Common myeloid progenitor, CD34-positive (primary cell): ENCODE measurements around the gene NOTUM.
A peak's percentile ranks its signal among the peaks of the same experiment; 100 is the strongest.

Experiments
- CTCF ChIA-PET: fragments of 350-600 bp; sonication (Branson Sonifier 250); formaldehyde crosslinking; loops from one replicate; lab custom pipeline; 2021; ENCODE audit warnings: antibody characterized with exemption; lab: Charles Lee
- POLR2A ChIA-PET: fragments of 350-600 bp; sonication (Branson Sonifier 250); formaldehyde crosslinking; loops from one replicate; lab custom pipeline; 2021; ENCODE audit warnings: antibody characterized with exemption; lab: Charles Lee
- DNase-seq, 3 donors: peaks; one replicate each; pipeline versions ENCODE4 v3.0.0 to v3.0.0-alpha.2; 2013
- H3K27ac ChIP-seq, 2 experiments: 1 replicate in 1 of 2; 2 replicates in 1 of 2; pipeline ENCODE4 v1.7.0; 2013; ENCODE audit warnings: inconsistent platforms in 2 of 2, low read length in 2 of 2, mild to moderate bottlenecking in 2 of 2, low read depth in 1 of 2, moderate library complexity in 1 of 2; ENCODE audit not compliant: severe bottlenecking in 2 of 2, insufficient read depth in 1 of 2, poor library complexity in 1 of 2
- H3K27me3 ChIP-seq, 5 experiments: replicated peaks in 2 of 5; 1 replicate in 3 of 5; 2 replicates in 2 of 5; pipeline versions ENCODE4 v1.6.1 to v1.7.0; 2013; ENCODE audit warnings: low read length in 4 of 5, mild to moderate bottlenecking in 2 of 5, moderate library complexity in 2 of 5, inconsistent platforms in 1 of 5; ENCODE audit not compliant: insufficient read depth in 5 of 5, control insufficient read depth in 4 of 5
- H3K36me3 ChIP-seq, 4 experiments: 1 replicate in 2 of 4; 2 replicates in 2 of 4; pipeline versions ENCODE4 v1.6.1 to v1.7.0; 2013; ENCODE audit warnings: low read length in 3 of 4, control low read depth in 1 of 4, mild to moderate bottlenecking in 1 of 4; ENCODE audit not compliant: control insufficient read depth in 4 of 4, insufficient read depth in 4 of 4
- H3K4me1 ChIP-seq, 4 experiments: 1 replicate in 3 of 4; 2 replicates in 1 of 4; pipeline versions ENCODE4 v1.6.1 to v1.7.1; 2013; ENCODE audit warnings: low read length in 3 of 4, mild to moderate bottlenecking in 3 of 4, control low read depth in 1 of 4, inconsistent platforms in 1 of 4, moderate library complexity in 1 of 4; ENCODE audit not compliant: control insufficient read depth in 4 of 4, insufficient read depth in 4 of 4; ENCODE audit errors: control extremely low read depth in 1 of 4
- H3K4me3 ChIP-seq, 7 experiments: 1 replicate in 4 of 7; 2 replicates in 3 of 7; pipeline versions ENCODE4 v1.5.1 to v1.7.0; 2013; ENCODE audit warnings: mild to moderate bottlenecking in 7 of 7, low read length in 6 of 7, moderate library complexity in 6 of 7, inconsistent platforms in 2 of 7, low read depth in 2 of 7, control low read depth in 1 of 7; ENCODE audit not compliant: insufficient read depth in 4 of 7, control insufficient read depth in 1 of 7; ENCODE audit errors: extremely low read depth in 1 of 7
- H3K9me3 ChIP-seq, 5 experiments: 1 replicate in 4 of 5; 2 replicates in 1 of 5; pipeline versions ENCODE4 v1.6.1 to v1.7.1; 2013; ENCODE audit warnings: low read length in 4 of 5, mild to moderate bottlenecking in 2 of 5, inconsistent platforms in 1 of 5, low read depth in 1 of 5, moderate library complexity in 1 of 5; ENCODE audit not compliant: control insufficient read depth in 4 of 5, insufficient read depth in 2 of 5; ENCODE audit errors: control extremely low read depth in 1 of 5
- whole genome bisulfite sequencing: methylation state at CpG from one replicate; pipeline ENCODE4 v1.1.5; 2013; ENCODE audit not compliant: insufficient coverage; 5-methylcytosine and 5-hydroxymethylcytosine counted together

The NOTUM gene

GRCh38 chr17:81991684-81992305 is 30.8 kb upstream of the NOTUM start:
- no peak for DNase-seq
- Histone ChIP-seq H3K27me3 (no peaks in the 10 kb centered on the region), H3K4me1 (peaks cover 0 to 2% (median 0%) of the 10 kb centered on the region in 4 experiments), H3K4me3 (no peak overlapping the region), H3K36me3 (peaks cover 0 to 24% (median 6%) of the 10 kb centered on the region in 4 experiments), H3K9me3 (peaks cover 0 to 4% (median 0%) of the 10 kb centered on the region in 5 experiments), H3K27ac (no peak overlapping the region)
- CTCF ChIA-PET: interaction anchor here (0.9 to 1.9 kb wide), 2 partner anchors 28 to 32 kb away, joined by 3 to 8 read pairs; partner anchors contain the start of gene NOTUM
- POLR2A ChIA-PET: interaction anchor here (1.4 kb wide), 1 partner anchor 9 kb away, joined by 3 read pairs; no protein-coding TSS in a partner anchor
- WGBS: 97% methylated on average over 21 of the region's 31 CpGs

GRCh38 chr17:81990836-81991683 is 30.1 kb upstream of the NOTUM start:
- CTCF ChIA-PET: interaction anchor here (0.9 to 2.5 kb wide), 5 partner anchors 12 to 36 kb away, joined by 3 to 8 read pairs (median 3); partner anchors contain the start of gene NOTUM
- Histone ChIP-seq H3K4me3 (no peak overlapping the region), H3K9me3 (peaks cover 0 to 4% (median 0%) of the 10 kb centered on the region in 5 experiments), H3K27me3 (no peaks in the 10 kb centered on the region), H3K4me1 (peaks cover 0 to 2% (median 0%) of the 10 kb centered on the region in 4 experiments), H3K27ac (no peak overlapping the region), H3K36me3 (peaks cover 0 to 24% (median 6%) of the 10 kb centered on the region in 4 experiments)
- WGBS: 97% methylated on average over 23 of the region's 25 CpGs
- no peak for DNase-seq
- POLR2A ChIA-PET: interaction anchor here (1.4 kb wide), 1 partner anchor 8 kb away, joined by 3 read pairs; no protein-coding TSS in a partner anchor

DNA sequence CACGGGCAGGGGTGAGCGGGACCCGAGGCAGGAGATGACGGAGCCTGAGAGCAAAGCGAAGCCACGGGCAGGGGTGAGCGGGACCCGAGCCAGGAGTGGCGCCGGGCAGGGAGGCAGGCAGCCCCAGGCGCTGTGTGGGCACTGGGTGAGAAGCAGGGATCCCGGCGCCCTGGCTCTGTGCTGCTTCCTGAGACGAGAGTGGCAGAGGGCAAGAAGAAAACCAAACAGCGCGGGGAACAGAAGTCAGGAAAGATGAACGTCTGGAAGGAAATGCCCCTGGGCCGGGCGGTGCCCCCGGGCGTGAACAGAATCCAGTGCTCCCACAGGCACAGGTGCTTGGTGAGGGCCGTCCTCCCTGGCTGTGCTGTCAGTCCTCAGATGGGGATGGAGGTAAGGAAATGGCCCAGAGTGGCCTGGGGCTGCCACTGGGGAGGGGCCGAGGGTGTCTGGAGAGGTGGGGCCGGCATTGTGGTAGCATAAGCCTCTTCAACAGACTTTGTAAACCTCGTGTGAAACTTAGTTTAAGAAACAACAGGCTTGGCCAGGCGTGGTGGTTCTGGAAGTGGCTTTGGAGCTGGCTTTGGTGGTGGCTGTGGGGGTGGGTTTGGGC is 26.3 kb upstream of the NOTUM start:
- WGBS: 89% methylated on average over 25 of the region's 26 CpGs
- POLR2A ChIA-PET: interaction anchor here (0.7 kb wide), 1 partner anchor 265 kb away, joined by 3 read pairs; no protein-coding TSS in a partner anchor
- H3K4me3 ChIP-seq: no peak overlapping the region
- DNase-seq: no peak
- CTCF ChIA-PET: no interaction called here
- H3K9me3 ChIP-seq: peaks cover 0 to 4% (median 0%) of the 10 kb centered on the region in 5 experiments
- H3K36me3 ChIP-seq: peaks cover 2 to 39% (median 21%) of the 10 kb centered on the region in 4 experiments
- H3K27ac ChIP-seq: no peak overlapping the region
- peaks cover 0 to 11% (median 6%) of the 10 kb centered on the region in 4 experiments for H3K4me1 ChIP-seq
- H3K27me3 ChIP-seq: no peaks in the 10 kb centered on the region

- Histone ChIP-seq H3K27ac (no peak overlapping the region), H3K9me3 (peaks cover 0 to 4% (median 0%) of the 10 kb centered on the region in 5 experiments), H3K4me1 (peaks cover 0 to 10% (median 6%) of the 10 kb centered on the region in 4 experiments), H3K36me3 (peaks cover 2 to 41% (median 21%) of the 10 kb centered on the region in 4 experiments), H3K27me3 (no peaks in the 10 kb centered on the region), H3K4me3 (no peak overlapping the region)
- POLR2A ChIA-PET: no interaction called here
- CTCF ChIA-PET: no interaction called here
- DNase-seq: no peak
- 97% methylated on average over 23 of the region's 26 CpGs for WGBS
These were observed 25.6 kb upstream of the NOTUM start for GRCh38 chr17:81986606-81987005.

DNA sequence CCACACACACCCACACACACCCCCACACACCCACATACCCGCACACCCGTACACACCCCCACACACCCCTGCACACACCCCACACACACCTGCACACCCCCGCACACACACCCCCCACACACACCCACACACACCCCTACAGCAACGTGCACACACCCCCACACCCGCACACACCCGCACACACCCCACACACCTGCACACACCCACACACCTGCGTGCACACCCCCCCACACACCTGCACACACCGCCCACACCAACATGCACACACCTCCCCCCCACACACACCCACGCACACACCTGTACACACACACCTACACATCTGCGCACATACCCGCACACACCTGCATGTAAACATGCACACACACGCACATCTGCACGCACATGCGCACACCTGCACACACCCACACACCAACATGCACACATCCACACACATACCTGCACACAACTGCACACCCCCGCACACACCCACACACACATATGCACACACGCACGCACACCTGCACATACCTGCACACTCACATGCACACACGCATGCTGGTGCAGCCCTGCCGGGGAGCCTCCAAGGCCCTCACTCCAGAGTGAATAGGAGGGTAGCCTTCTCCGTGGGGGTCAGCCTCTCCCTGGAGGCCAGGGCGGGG is 23.9 kb upstream of the NOTUM start:
- CTCF ChIA-PET: interaction anchor here (0.6 to 1.8 kb wide), 4 partner anchors 22 to 81 kb away, joined by 3 to 5 read pairs (median 4); no protein-coding TSS in a partner anchor
- POLR2A ChIA-PET: interaction anchor here (0.6 kb wide), 1 partner anchor 12 kb away, joined by 3 read pairs; no protein-coding TSS in a partner anchor

DNA sequence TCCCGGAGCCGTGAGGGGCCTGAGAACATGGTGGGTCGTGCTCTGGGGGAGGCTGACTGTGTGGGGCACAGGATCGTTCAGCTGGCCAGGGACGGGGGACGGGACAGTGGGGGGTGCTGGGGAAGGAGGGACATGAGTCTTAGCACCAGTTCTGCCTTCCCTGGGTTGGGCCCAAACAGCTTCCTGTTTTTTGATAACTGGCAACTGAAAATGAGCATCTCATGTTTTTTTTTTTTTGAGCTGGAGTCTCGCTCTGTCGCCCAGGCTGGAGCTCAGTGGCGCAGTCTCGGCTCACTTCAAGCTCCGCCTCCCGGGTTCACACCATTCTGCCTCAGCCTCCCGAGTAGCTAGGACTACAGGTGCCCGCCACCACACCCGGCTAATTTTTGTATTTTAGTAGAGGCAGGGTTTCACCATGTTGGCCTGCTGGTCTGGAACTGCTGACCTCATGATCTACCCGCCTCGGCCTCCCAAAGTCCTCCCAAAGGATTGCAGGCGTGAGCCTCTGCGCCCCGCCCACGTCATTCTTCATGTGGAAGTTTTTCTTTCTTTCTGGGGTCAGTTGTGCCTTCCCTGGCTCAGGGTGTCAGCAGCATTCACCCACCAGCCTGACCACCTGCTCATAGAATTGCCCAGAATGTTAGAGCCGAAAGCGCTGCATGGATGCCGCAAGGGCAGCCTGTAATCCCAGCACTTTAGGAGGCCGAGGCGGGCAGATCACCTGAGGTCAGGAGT is 22.8 kb upstream of the NOTUM start:
- Histone ChIP-seq H3K4me3 (no peak overlapping the region), H3K36me3 (peaks cover 2 to 36% (median 21%) of the 10 kb centered on the region in 4 experiments), H3K27ac (no peak overlapping the region), H3K27me3 (peaks cover 0 to 3% (median 0%) of the 10 kb centered on the region in 5 experiments), H3K9me3 (no peaks in the 10 kb centered on the region), H3K4me1 (peaks cover 10 to 38% (median 24%) of the 10 kb centered on the region in 4 experiments)
- ChIA-PET CTCF (interaction anchor here (1.4 to 1.8 kb wide), 2 partner anchors 25 to 37 kb away, joined by 4 read pairs; no protein-coding TSS in a partner anchor), POLR2A (interaction anchor here (0.9 kb wide), 1 partner anchor 8 kb away, joined by 3 read pairs; no protein-coding TSS in a partner anchor)
- peak in 2 of 3 donors; percentile 51 to 53 for DNase-seq
- whole genome bisulfite sequencing: 93% methylated on average over 19 of the region's 26 CpGs

More for the DNA sequence above, 23.9 kb upstream of the NOTUM start:
- no peak for DNase-seq
- Histone ChIP-seq H3K9me3 (no peaks in the 10 kb centered on the region), H3K36me3 (peaks cover 2 to 30% (median 20%) of the 10 kb centered on the region in 4 experiments), H3K4me1 (peaks cover 10 to 27% (median 22%) of the 10 kb centered on the region in 4 experiments), H3K27ac (no peak overlapping the region), H3K27me3 (no peaks in the 10 kb centered on the region), H3K4me3 (no peak overlapping the region)
- WGBS: 95% methylated on average over 9 of the region's 21 CpGs
